HG02763 (cell line): ENCODE results near the gene ARIH2.
"Not testable (repeated sequence)": the region's sequence is repeated elsewhere in the genome, so short reads cannot be mapped to it uniquely, and the experiment has no call there.

Source experiments
- ATAC-seq: cut with Tn5 transposase; IDR thresholded peaks from one replicate; pipeline ENCODE4 v1.9.1; 2021; ENCODE audit warnings: mild to moderate bottlenecking, moderate library complexity; ENCODE audit not compliant: unreplicated experiment

ARIH2 gene

DNA sequence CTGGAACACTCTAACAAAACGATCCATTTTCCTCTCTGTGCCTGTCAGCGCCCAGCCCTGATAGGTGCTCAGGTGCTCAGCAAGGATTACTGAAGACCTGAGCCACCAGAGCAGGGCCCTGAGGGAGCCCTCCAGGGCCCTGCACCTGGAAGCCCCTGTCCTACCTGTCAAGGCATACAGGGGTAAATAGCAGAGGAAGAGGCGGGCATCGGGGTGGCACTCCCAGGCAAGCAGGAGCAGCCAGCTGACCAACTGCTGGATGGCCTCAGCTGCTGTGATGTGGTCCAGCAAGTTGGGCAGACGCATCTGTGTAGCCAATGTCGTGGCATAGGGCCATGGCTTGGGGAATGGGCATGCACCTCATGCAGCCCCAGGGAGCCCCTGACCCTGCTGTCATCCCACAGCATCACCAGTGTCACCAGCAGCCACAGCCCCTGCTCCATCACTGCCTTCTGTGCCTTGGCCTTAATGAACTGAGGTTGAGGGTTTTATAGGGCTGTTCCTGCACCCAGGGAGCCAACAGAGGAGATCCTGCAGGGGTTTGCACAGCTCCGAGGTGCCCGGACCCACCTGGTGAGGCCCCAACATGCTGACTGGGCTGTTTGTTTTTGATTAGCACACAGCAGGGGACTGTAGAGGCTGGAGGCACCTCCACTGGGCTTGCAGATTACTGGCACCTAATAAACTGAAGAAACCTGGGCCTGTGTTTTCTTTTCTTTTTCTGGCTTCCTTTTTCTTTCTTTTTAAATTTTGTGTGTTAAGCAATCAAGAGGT, 80.6 kb downstream of the ARIH2 start:
- no peak for ATAC-seq

- ATAC-seq: no peak
Observed at GRCh38 chr3:49001155-49001554, 82.5 kb downstream of the ARIH2 start.

GRCh38 chr3:49004352-49005302, 86.0 kb downstream of the ARIH2 start:
- no peak for ATAC-seq

GRCh38 chr3:49005303-49005680, 86.7 kb downstream of the ARIH2 start:
- no peak for ATAC-seq

- no peak for ATAC-seq
Observed at GRCh38 chr3:49005998-49006397, 87.4 kb downstream of the ARIH2 start.

- ATAC-seq: no peak
Observed at GRCh38 chr3:49006408-49007067, 87.9 kb downstream of the ARIH2 start.

GRCh38 chr3:49007068-49007770, 88.6 kb downstream of the ARIH2 start, which contains the start of gene WDR6:
WDR6 (plus strand) TSS chr3:49007391; CDS start chr3:49007432, 41 bp downstream.
- peak; percentile 89 for ATAC-seq

DNA sequence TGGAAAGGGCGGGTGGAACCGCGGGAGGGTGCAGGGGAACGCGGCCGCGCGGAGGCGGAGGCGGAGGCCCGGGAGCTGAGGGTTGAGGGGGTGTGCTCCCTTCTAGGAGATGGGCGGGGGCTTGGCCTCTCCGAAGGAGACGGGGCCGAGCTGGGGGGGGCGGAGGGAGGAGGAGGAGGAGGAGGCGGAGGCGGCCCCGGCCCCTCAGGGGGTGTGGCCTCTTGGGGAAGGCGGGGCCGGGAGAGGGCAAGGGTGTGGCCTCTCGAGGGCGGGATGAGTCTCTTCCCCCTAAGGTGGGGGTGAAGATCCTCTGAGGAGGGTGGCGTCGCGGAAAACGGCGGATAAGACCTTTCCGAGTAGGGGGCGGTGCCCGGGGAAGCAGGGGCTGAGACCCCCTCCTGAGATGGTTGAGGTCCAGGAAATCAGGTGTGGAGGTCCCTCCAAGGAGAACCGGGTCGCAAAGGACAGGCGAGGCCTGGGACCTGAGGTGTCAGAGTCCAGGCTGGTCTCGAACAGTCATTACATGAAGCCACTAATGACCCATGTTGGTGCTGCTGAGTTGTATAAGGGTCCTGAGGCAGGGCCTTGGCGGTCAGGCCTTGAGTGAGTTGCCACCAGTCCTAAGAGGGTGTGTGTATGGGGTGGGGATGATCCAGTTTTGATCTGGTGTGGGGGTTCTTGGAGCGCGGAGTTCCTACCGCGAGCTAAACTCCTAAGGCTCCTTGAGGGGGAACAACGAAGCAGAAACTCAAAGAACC, 89.3 kb downstream of the ARIH2 start:
- peak; percentile 36 for ATAC-seq

GRCh38 chr3:49008627-49009026, 90.0 kb downstream of the ARIH2 start:
- ATAC-seq: not testable (repeated sequence)

- no peak for ATAC-seq
Observed at GRCh38 chr3:49009396-49009795, 90.8 kb downstream of the ARIH2 start.

DNA sequence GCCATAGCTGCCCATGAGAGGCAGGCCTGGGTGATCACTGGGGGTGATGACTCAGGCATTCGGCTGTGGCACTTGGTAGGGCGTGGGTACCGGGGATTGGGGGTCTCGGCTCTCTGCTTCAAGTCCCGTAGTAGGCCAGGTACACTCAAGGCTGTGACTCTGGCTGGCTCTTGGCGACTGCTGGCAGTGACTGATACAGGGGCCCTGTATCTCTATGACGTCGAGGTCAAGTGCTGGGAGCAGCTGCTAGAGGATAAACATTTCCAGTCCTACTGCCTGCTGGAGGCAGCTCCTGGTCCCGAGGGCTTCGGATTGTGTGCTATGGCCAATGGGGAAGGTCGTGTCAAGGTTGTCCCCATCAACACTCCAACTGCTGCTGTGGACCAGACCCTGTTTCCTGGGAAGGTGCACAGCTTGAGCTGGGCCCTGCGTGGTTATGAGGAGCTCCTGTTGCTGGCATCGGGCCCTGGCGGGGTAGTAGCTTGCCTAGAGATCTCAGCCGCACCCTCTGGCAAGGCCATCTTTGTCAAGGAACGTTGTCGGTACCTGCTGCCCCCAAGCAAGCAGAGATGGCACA, 93.9 kb downstream of the ARIH2 start:
- no peak for ATAC-seq

DNA sequence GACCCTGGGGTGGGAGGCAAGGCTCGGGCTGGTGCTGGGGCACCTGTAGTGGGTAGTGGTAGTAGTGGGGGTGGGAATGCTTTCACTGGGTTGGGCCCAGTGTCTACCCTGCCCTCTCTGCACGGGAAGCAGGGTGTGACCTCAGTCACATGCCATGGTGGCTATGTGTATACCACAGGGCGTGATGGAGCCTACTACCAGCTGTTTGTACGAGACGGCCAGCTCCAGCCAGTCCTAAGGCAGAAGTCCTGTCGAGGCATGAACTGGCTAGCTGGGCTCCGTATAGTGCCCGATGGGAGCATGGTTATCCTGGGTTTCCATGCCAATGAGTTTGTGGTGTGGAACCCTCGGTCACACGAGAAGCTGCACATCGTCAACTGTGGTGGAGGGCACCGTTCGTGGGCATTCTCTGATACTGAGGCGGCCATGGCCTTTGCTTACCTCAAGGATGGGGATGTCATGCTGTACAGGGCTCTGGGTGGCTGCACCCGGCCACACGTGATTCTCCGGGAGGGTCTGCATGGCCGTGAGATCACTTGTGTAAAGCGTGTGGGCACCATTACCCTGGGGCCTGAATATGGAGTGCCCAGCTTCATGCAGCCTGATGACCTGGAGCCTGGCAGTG, 94.6 kb downstream of the ARIH2 start:
- ATAC-seq: no peak

DNA sequence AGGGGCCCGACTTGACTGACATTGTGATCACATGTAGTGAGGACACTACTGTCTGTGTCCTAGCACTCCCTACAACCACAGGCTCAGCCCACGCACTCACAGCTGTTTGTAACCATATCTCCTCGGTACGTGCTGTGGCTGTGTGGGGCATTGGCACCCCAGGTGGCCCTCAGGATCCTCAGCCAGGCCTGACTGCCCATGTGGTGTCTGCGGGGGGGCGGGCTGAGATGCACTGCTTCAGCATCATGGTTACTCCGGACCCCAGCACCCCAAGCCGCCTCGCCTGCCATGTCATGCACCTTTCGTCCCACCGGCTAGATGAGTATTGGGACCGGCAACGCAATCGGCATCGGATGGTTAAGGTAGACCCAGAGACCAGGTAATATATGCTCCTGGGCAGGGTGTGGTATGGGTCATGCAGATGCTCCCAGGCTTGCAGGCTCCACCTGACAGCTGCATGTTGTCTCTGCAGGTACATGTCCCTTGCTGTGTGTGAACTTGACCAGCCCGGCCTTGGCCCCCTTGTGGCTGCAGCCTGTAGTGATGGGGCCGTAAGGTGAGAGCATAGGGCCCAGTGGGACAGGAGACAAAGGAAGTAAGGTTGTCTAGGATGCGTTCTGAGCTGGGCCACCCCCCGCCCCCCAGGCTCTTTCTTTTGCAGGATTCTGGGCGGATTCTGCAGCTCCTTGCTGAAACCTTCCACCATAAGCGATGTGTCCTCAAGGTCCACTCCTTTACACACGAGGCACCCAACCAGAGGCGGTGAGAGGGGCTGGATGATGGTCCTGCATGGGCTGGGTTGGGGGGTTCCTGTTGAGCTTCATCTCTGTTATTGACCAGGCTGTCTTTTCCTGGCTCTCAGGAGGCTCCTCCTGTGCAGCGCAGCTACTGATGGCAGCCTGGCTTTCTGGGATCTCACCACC, 95.4 kb downstream of the ARIH2 start:
- ATAC-seq: no peak

- ATAC-seq: no peak
Observed at GRCh38 chr3:49015072-49015471, 96.4 kb downstream of the ARIH2 start.

DNA sequence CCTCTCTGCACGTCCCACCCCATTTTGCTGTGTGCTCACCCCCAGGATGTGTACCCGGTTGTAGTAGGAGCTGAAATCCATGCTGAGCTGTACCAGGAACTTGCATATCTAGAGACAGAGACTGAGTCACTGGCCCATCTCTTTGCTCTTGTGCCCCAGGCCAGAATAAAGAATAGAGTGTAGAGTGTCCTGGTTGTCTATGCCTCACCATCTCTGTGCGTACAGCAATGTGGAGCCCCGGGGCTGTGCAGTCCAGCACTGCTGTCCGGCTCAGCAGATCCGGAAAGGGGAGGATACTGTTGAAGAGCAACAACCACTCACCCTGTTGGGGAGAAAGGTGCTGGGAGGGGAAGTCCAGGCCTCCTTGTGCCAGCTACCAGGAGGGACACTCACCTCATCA, 97.1 kb downstream of the ARIH2 start:
- ATAC-seq: no peak

- ATAC-seq: no peak
Observed at GRCh38 chr3:49016414-49017228, 98.0 kb downstream of the ARIH2 start.

- no peak for ATAC-seq
Observed at GRCh38 chr3:49017229-49017970, 98.8 kb downstream of the ARIH2 start.
